Measurements from ENCODE around the gene CCDC50. TPM values are rescaled to one million over a fixed set of nuclear protein-coding genes. Genes with fewer than 3 reads are reported as not detected.

Gene CCDC50
- total and polyA plus RNA-seq, 10 of the 15 experiments (the other 5 are each of a cell fraction or from before 2014, with no cell fraction given), result 46.7 to 150 (median 125) TPM

GRCh38 chr3:191313296-191313695 lies 15.9 kb upstream of the CCDC50 start:
- ATAC-seq (no peak), DNase-seq (ENCODE audit: low read depth, low spot score) (no peak), FAIRE-seq (no peak)
- H3K79me2 ChIP-seq (ENCODE audit: control insufficient read depth, insufficient read depth, low read length), result no peaks in the 10 kb centered on the region
- no peak overlapping the region for H3K9ac ChIP-seq (ENCODE audit: control insufficient read depth, insufficient read depth, low read length)
- ChIA-PET SMC1A (ENCODE audit: uncharacterized antibody, unreplicated experiment) (interaction anchor here (1.0 to 1.7 kb wide), 5 partner anchors 11 to 44 kb away, joined by 3 to 4 read pairs (median 3); no protein-coding TSS in a partner anchor), CTCF (interaction anchor here (0.6 to 1.0 kb wide), 2 partner anchors 50 to 72 kb away, joined by 3 to 5 read pairs; no protein-coding TSS in a partner anchor), RAD21 (ENCODE audit: unreplicated experiment) (interaction anchor here (0.7 kb wide), 1 partner anchor 114 kb away, joined by 3 read pairs; the partner anchor contains the start of gene OSTN), POLR2A (interaction anchor here (0.6 to 0.7 kb wide), 3 partner anchors 20 to 431 kb away, joined by 3 to 6 read pairs (median 3); no protein-coding TSS in a partner anchor)
- no peak overlapping the region for H3K4me2 ChIP-seq (ENCODE audit: control insufficient read depth, insufficient read depth)
- no peaks in the 10 kb centered on the region for H3K36me3 ChIP-seq (ENCODE audit: control insufficient read depth in 2 of 2, insufficient read depth in 2 of 2, low read length in 1 of 2)
- H4K20me1 ChIP-seq (ENCODE audit: control insufficient read depth, insufficient read depth), result no peaks in the 10 kb centered on the region
- WGBS (ENCODE audit: insufficient coverage, insufficient replicate concordance, low lambda C conversion rate, missing lambda C conversion rate), result 100% methylated on average over 2 of the region's 2 CpGs
- no peak overlapping the region for H3K27ac ChIP-seq (ENCODE audit: control insufficient read depth, insufficient read depth)
- no peaks in the 10 kb centered on the region for H3K27me3 ChIP-seq (replicated peaks in 1 of 2; ENCODE audit: control insufficient read depth in 2 of 2, insufficient read depth in 2 of 2, low read length in 1 of 2)
- H3K4me3 ChIP-seq, result no peak overlapping the region
- H2AFZ ChIP-seq (ENCODE audit: control insufficient read depth, low read depth, low read length), result no peak overlapping the region
- TF ChIP-seq MYB (IDR thresholded peaks at IDR 0.05; ENCODE audit: borderline replicate concordance, low read depth, low read length) (no peak), PAX8 (IDR thresholded peaks at IDR 0.05) (no peak), ZNF217 (IDR thresholded peaks at IDR 0.05) (no peak), RAD21 (IDR thresholded peaks at IDR 0.05; ENCODE audit: insufficient read depth, low read depth, low read length) (no peak), STAT3 (IDR thresholded peaks at IDR 0.05; ENCODE audit: low read depth, low read length) (no peak), KAT2A (conservative IDR thresholded peaks at IDR 0.05; ENCODE audit: control insufficient read depth, low read depth, low read length) (no peak), SP1 (IDR thresholded peaks at IDR 0.05; ENCODE audit: low read depth, low read length) (no peak), RBBP5 (conservative IDR thresholded peaks at IDR 0.05) (no peak), MTA3 (IDR thresholded peaks at IDR 0.05; ENCODE audit: borderline replicate concordance, low read length) (no peak), HDAC6 (IDR thresholded peaks at IDR 0.05; ENCODE audit: unreplicated experiment) (no peak), SREBF1 (IDR thresholded peaks at IDR 0.05; ENCODE audit: low read length) (no peak), KLF5 (IDR thresholded peaks at IDR 0.05; ENCODE audit: partially characterized antibody) (no peak), CBX3 (IDR thresholded peaks at IDR 0.05; ENCODE audit: borderline replicate concordance, low read depth) (no peak), JUNB (IDR thresholded peaks at IDR 0.05) (no peak), NFIC (IDR thresholded peaks at IDR 0.05; ENCODE audit: low read depth, low read length) (no peak)
- TF ChIP-seq, protein P1, sequence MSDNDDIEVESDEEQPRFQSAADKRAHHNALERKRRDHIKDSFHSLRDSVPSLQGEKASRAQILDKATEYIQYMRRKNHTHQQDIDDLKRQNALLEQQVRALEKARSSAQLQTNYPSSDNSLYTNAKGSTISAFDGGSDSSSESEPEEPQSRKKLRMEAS (IDR thresholded peaks at IDR 0.05; ENCODE audit: low read depth, low read length), result no peak
- H3K9me3 ChIP-seq (replicated peaks; ENCODE audit: control insufficient read depth, insufficient read depth, low read length), result no peaks in the 10 kb centered on the region; the same call in 2 of the 3 replicates
- no peaks in the 10 kb centered on the region; the same call in 1 of the 2 replicates for H3K4me1 ChIP-seq (ENCODE audit: control insufficient read depth, insufficient read depth, low read length)
- intact Hi-C loops (cut with micrococcal nuclease; ENCODE audit: unreplicated experiment) (no loop called here), in situ Hi-C loops (cut with MboI) (no loop called here)
- BruUV-seq (replicated peaks), result no TSS peak

Data from GM12878 (cell line).